DMS53 treated with DMSO at 0.1 percent for 48 hours (cell line): ENCODE data around the gene IL1RN.

Experiments used
- DNase-seq: peaks from one replicate; lab custom pipeline; 2025; ENCODE audit not compliant: unreplicated experiment; lab: John Stamatoyannopoulos, UW

Gene IL1RN

GRCh38 chr2:113127646-113128570 is 510 bp downstream of the IL1RN start:
- DNase-seq: no peak

- no peak for DNase-seq
Observed at GRCh38 chr2:113129519-113130078, 2.2 kb downstream of the IL1RN start.

- no peak for DNase-seq
Observed at GRCh38 chr2:113131352-113132185, 4.2 kb downstream of the IL1RN start.

GRCh38 chr2:113132414-113133021 is 5.1 kb downstream of the IL1RN start:
- no peak for DNase-seq

- no peak for DNase-seq
Observed at GRCh38 chr2:113133704-113134598, 6.6 kb downstream of the IL1RN start.

- no peak for DNase-seq
Observed at GRCh38 chr2:113134717-113135116, 7.3 kb downstream of the IL1RN start.

- no peak for DNase-seq
Observed at GRCh38 chr2:113135317-113135716, 7.9 kb downstream of the IL1RN start.

GRCh38 chr2:113136828-113137775 is 9.7 kb downstream of the IL1RN start:
- peak; percentile 59 for DNase-seq

- no peak for DNase-seq
Observed at GRCh38 chr2:113137827-113138226, 10.4 kb downstream of the IL1RN start.

- DNase-seq: peak; percentile 81
Observed at GRCh38 chr2:113138428-113139322, 11.3 kb downstream of the IL1RN start.

GRCh38 chr2:113141451-113141850 is 14.1 kb downstream of the IL1RN start:
- no peak for DNase-seq

GRCh38 chr2:113142290-113142689 is 14.9 kb downstream of the IL1RN start:
- no peak for DNase-seq

- DNase-seq: no peak
Observed at GRCh38 chr2:113144259-113144658, 16.9 kb downstream of the IL1RN start.

- no peak for DNase-seq
Observed at GRCh38 chr2:113148606-113149552, 21.5 kb downstream of the IL1RN start.

- no peak for DNase-seq
Observed at GRCh38 chr2:113149553-113150257, 22.3 kb downstream of the IL1RN start.

- DNase-seq: no peak
Observed at GRCh38 chr2:113150258-113150601, 22.8 kb downstream of the IL1RN start.
